Hematopoietic multipotent progenitor cell treated with erythropoietin and hydrocortisone succinate and interleukin-3 and kit ligand, for 17 days (in vitro differentiated cells): ENCODE data around the gene MLC1.

ENCODE experiments used
- DNase-seq: peaks from one replicate; pipeline ENCODE4 v3.0.0-alpha.2; 2015; ENCODE audit warnings: low spot score

Gene MLC1

GRCh38 chr22:50085211-50085972 is at the start of gene MLC1:
Gene MLC1 (minus strand): TSS chr22:50085426. CDS start chr22:50084902, 524 bp downstream.
- DNase-seq = peak; percentile 6

- DNase-seq = no peak
Observed at GRCh38 chr22:50134481-50134880, 49.3 kb upstream of the MLC1 start.

- no peak for DNase-seq
Observed at GRCh38 chr22:50131894-50132293, 46.7 kb upstream of the MLC1 start.

GRCh38 chr22:50129121-50129736 is 44.0 kb upstream of the MLC1 start:
- no peak for DNase-seq

GRCh38 chr22:50125029-50125428 is 39.8 kb upstream of the MLC1 start:
- no peak for DNase-seq

- no peak for DNase-seq
Observed at GRCh38 chr22:50123119-50123518, 37.9 kb upstream of the MLC1 start.

- no peak for DNase-seq
Observed at GRCh38 chr22:50121202-50121740, 36.0 kb upstream of the MLC1 start.

GRCh38 chr22:50119768-50120251 is 34.6 kb upstream of the MLC1 start:
- DNase-seq = no peak

GRCh38 chr22:50119169-50119767 is 34.0 kb upstream of the MLC1 start:
- no peak for DNase-seq

GRCh38 chr22:50118557-50119168 is 33.4 kb upstream of the MLC1 start:
- DNase-seq = peak; percentile 49

GRCh38 chr22:50118129-50118528 is 32.9 kb upstream of the MLC1 start:
- no peak for DNase-seq

GRCh38 chr22:50117168-50117762 is 32.0 kb upstream of the MLC1 start:
- no peak for DNase-seq

GRCh38 chr22:50115693-50116092 is 30.5 kb upstream of the MLC1 start:
- no peak for DNase-seq

- no peak for DNase-seq
Observed at GRCh38 chr22:50114221-50115021, 29.2 kb upstream of the MLC1 start.

GRCh38 chr22:50112151-50113118 is 27.2 kb upstream of the MLC1 start:
- no peak for DNase-seq

GRCh38 chr22:50111056-50111455 is 25.8 kb upstream of the MLC1 start:
- DNase-seq = no peak

- DNase-seq = no peak
Observed at GRCh38 chr22:50107529-50107928, 22.3 kb upstream of the MLC1 start.

- no peak for DNase-seq
Observed at GRCh38 chr22:50105208-50106100, 20.2 kb upstream of the MLC1 start.

- no peak for DNase-seq
Observed at GRCh38 chr22:50104141-50104544, 18.9 kb upstream of the MLC1 start.
